Measurements from ENCODE around the gene CYP39A1. TPM values are rescaled to one million over a fixed set of nuclear protein-coding genes. Genes with fewer than 3 reads are reported as not detected.

Gene CYP39A1
- total and polyA plus RNA-seq, 9 of the 15 experiments (the other 6 are each of a cell fraction or from before 2014, with no cell fraction given): not detected

- TF ChIP-seq HNRNPH1 (optimal IDR thresholded peaks at IDR 0.05; ENCODE audit: low read depth, low read length) (no peak), ZNF644 (tag; IDR thresholded peaks at IDR 0.05; ENCODE audit: low read depth) (no peak), NR2F6 (CRISPR knock-in tag; IDR thresholded peaks at IDR 0.05) (no peak), FOXM1 (IDR thresholded peaks at IDR 0.05; ENCODE audit: low read depth) (no peak), FOXM1 (CRISPR knock-in tag; IDR thresholded peaks at IDR 0.05; ENCODE audit: low read depth) (no peak), GATA2 (CRISPR knock-in tag; IDR thresholded peaks at IDR 0.05) (no peak), ADNP (tag; IDR thresholded peaks at IDR 0.05) (no peak)
These were observed 46.3 kb downstream of the CYP39A1 start (continued) for GRCh38 chr6:46606338-46606737.

GRCh38 chr6:46605091-46605797 lies 47.4 kb downstream of the CYP39A1 start:
- POLR2A ChIA-PET: no interaction called here
- H3K36me3 ChIP-seq (ENCODE audit: control insufficient read depth, insufficient read depth, low read length): no peaks in the 10 kb centered on the region
- no peaks in the 10 kb centered on the region for H3K79me2 ChIP-seq (ENCODE audit: control insufficient read depth, insufficient read depth, low read length)
- H3K27ac ChIP-seq (ENCODE audit: extremely low read depth, low read depth, low read length): no peak overlapping the region
- no peaks in the 10 kb centered on the region for H3K9me3 ChIP-seq (replicated peaks; ENCODE audit: control insufficient read depth, insufficient read depth, low read depth, low read length)
- FAIRE-seq (no peak), ATAC-seq (no peak), DNase-seq (ENCODE audit: extremely low read depth in 1 of 4, low spot score in 3 of 4) (no peak)
- intact Hi-C loops (cut with micrococcal nuclease) (no loop called here), in situ Hi-C loops (cut with MboI) (no loop called here)
- H3K27me3 ChIP-seq (ENCODE audit: control insufficient read depth in 2 of 2, insufficient read depth in 2 of 2, low read length in 2 of 2): no peaks in the 10 kb centered on the region
- H4K20me1 ChIP-seq (replicated peaks; ENCODE audit: control insufficient read depth, insufficient read depth, low read length): no peaks in the 10 kb centered on the region
- 4% methylated on average over 3 of the region's 3 CpGs for WGBS (ENCODE audit: insufficient coverage, low coverage, missing lambda C conversion rate)
- H3K4me2 ChIP-seq (ENCODE audit: insufficient read depth, low read length): no peak overlapping the region
- CTCF ChIA-PET (ENCODE audit: low intra/inter-chr PET ratio): no interaction called here
- no peaks in the 10 kb centered on the region for H3K9me1 ChIP-seq (ENCODE audit: control insufficient read depth, insufficient read depth, low read length)
- H3K9ac ChIP-seq (ENCODE audit: insufficient read depth in 1 of 2, low read depth in 2 of 2, low read length in 2 of 2): no peak overlapping the region
- no peaks in the 10 kb centered on the region for H3K4me1 ChIP-seq (replicated peaks in 1 of 2; ENCODE audit: control insufficient read depth in 2 of 2, insufficient read depth in 2 of 2, low read length in 2 of 2)
- H3K4me3 ChIP-seq: no peak overlapping the region
- peak; percentile 32; the same call in 1 of the 2 replicates for TF ChIP-seq MAFK (IDR thresholded peaks at IDR 0.05; ENCODE audit: low read length)
- peak; percentile 30; the same call in 1 of the 2 replicates for TF ChIP-seq MAFF (IDR thresholded peaks at IDR 0.05; ENCODE audit: low read length)
- 0 out of 2 replicates have a peak, but pooled peaks have one; percentile 11 for TF ChIP-seq MAFG (tag; conservative IDR thresholded peaks at IDR 0.05)
- TF ChIP-seq NFYB (IDR thresholded peaks at IDR 0.05; ENCODE audit: extremely low read depth, insufficient read length): no peak
- peak; percentile 47 for TF ChIP-seq ZNF316 (IDR thresholded peaks at IDR 0.05)
- TF ChIP-seq TEAD4 (IDR thresholded peaks at IDR 0.05; ENCODE audit: low read length): no peak
- TF ChIP-seq TEAD4 (CRISPR knock-in tag; IDR thresholded peaks at IDR 0.05; ENCODE audit: borderline replicate concordance): no peak
- peak; percentile 23; the same call in 1 of the 2 replicates for TF ChIP-seq C11orf30 (IDR thresholded peaks at IDR 0.05; ENCODE audit: low read depth)
- no TSS peak for BruUV-seq (replicated peaks)
- H2AFZ ChIP-seq (ENCODE audit: low read depth, low read length): no peak overlapping the region

Measured in K562 (cell line).